DND-41 (cell line): ENCODE data around the gene MAP7.

Experiments used
- CTCF ChIP-seq: IDR thresholded peaks from 2 replicates; pipeline ENCODE4 v1.5.1; 2012; ENCODE audit warnings: borderline replicate concordance, low read length, moderate library complexity, mild to moderate bottlenecking; ENCODE audit not compliant: poor library complexity, severe bottlenecking; ENCODE audit errors: extremely low read depth
- EZH2 ChIP-seq: IDR thresholded peaks from 3 replicates; pipeline ENCODE4 v1.6.1; 2012; ENCODE audit warnings: borderline replicate concordance, low read depth, mild to moderate bottlenecking, moderate library complexity, low read length, inconsistent platforms; ENCODE audit not compliant: severe bottlenecking

- TF ChIP-seq EZH2 (no peak), CTCF (no peak)
Measured at GRCh38 chr6:136520517-136520916, 29.7 kb downstream of the MAP7 start.
